Liver (tissue), 9 donors: Measurements from ENCODE around the gene ETV6. TPM values are rescaled to one million over a fixed set of nuclear protein-coding genes. Genes with fewer than 3 reads are reported as not detected.

ENCODE experiments used
- DNase-seq: peaks from one replicate; pipeline ENCODE4 v3.0.0-alpha.2; 2017; ENCODE audit warnings: low spot score
- H3K27ac ChIP-seq, 2 donors: one replicate each; pipeline ENCODE4 v1.7.0; 2013; ENCODE audit warnings: inconsistent platforms in 2 of 2, low read length in 2 of 2, control low read depth in 1 of 2, low read depth in 1 of 2, mild to moderate bottlenecking in 1 of 2
- H3K27me3 ChIP-seq, 4 donors: one replicate each; pipeline versions ENCODE4 v1.6.1 to v1.7.0; 2013; ENCODE audit warnings: low read length in 3 of 4, inconsistent platforms in 1 of 4, mild to moderate bottlenecking in 1 of 4, moderate library complexity in 1 of 4; ENCODE audit not compliant: control insufficient read depth in 4 of 4, insufficient read depth in 4 of 4
- H3K36me3 ChIP-seq, 4 donors: one replicate each; pipeline versions ENCODE4 v1.6.1 to v1.7.0; 2013; ENCODE audit warnings: low read length in 3 of 4, mild to moderate bottlenecking in 3 of 4, low read depth in 1 of 4, moderate library complexity in 1 of 4; ENCODE audit not compliant: control insufficient read depth in 4 of 4, insufficient read depth in 3 of 4
- H3K4me1 ChIP-seq, 4 donors: one replicate each; pipeline versions ENCODE4 v1.6.1 to v1.7.0; 2013; ENCODE audit warnings: low read length in 3 of 4, mild to moderate bottlenecking in 3 of 4, moderate library complexity in 1 of 4; ENCODE audit not compliant: control insufficient read depth in 4 of 4, insufficient read depth in 4 of 4
- H3K4me3 ChIP-seq, 3 donors: one replicate each; pipeline versions ENCODE4 v1.6.1 to v1.7.0; 2013; ENCODE audit warnings: low read length in 3 of 3, control low read depth in 1 of 3, low read depth in 1 of 3, mild to moderate bottlenecking in 1 of 3
- H3K9ac ChIP-seq, 2 donors: one replicate each; pipeline ENCODE4 v1.7.0; 2013; ENCODE audit warnings: low read length in 2 of 2, mild to moderate bottlenecking in 2 of 2, moderate library complexity in 2 of 2, control low read depth in 1 of 2, low read depth in 1 of 2
- H3K9me3 ChIP-seq, 4 donors: one replicate each; pipeline versions ENCODE4 v1.6.1 to v1.7.0; 2013; ENCODE audit warnings: low read length in 3 of 4; ENCODE audit not compliant: control insufficient read depth in 4 of 4
- FOXA1 ChIP-seq: IDR thresholded peaks from 2 replicates; pipeline ENCODE4 v1.6.1; 2016; ENCODE audit warnings: antibody characterized with exemption
- GABPA ChIP-seq, 2 donors: IDR thresholded peaks in 1 of 2; conservative IDR thresholded peaks in 1 of 2; 2 replicates each; pipeline ENCODE4 v1.6.1; 2016; ENCODE audit warnings: antibody characterized with exemption in 2 of 2, mild to moderate bottlenecking in 1 of 2, moderate library complexity in 1 of 2
- NR2F2 ChIP-seq: IDR thresholded peaks from 2 replicates; pipeline ENCODE4 v1.6.1; 2016; ENCODE audit warnings: antibody characterized with exemption
- RAD21 ChIP-seq, 2 donors: IDR thresholded peaks; 2 replicates each; pipeline ENCODE4 v1.6.1; 2016; ENCODE audit warnings: antibody characterized with exemption in 2 of 2, mild to moderate bottlenecking in 2 of 2
- RXRA ChIP-seq, 2 donors: IDR thresholded peaks; 2 replicates each; pipeline ENCODE4 v1.6.1; 2017 to 2018; ENCODE audit warnings: antibody characterized with exemption in 2 of 2, mild to moderate bottlenecking in 1 of 2
- SP1 ChIP-seq: IDR thresholded peaks from 2 replicates; pipeline ENCODE4 v1.6.1; 2018; ENCODE audit warnings: antibody characterized with exemption, mild to moderate bottlenecking
- TAF1 ChIP-seq: conservative IDR thresholded peaks from 2 replicates; pipeline ENCODE4 v1.6.1; 2016; ENCODE audit warnings: antibody characterized with exemption, mild to moderate bottlenecking
- WGBS: extraction: QIAGEN DNeasy Blood & Tissue Kit; methylation state at CpG from one replicate; pipeline ENCODE4 v1.1.7; 2013; 5-methylcytosine and 5-hydroxymethylcytosine counted together
- polyA plus RNA-seq, 2 donors: library from polyadenylated mRNA; stranded (reverse) in 1 of 2; unstranded in 1 of 2; fragments of 200-250 nt in 1 of 2; fragments of >200 nt in 1 of 2; fragmentation: Nextera tagmentation in 1 of 2; extraction: Ambion mirVana in 1 of 2; gene quantifications; one replicate each; pipeline versions ENCODE4 v1.2.1 to v1.2.3, GENCODE V29; 2013 to 2015
- total RNA-seq, 2 donors: library from RNA; depleted of rRNA; stranded (reverse); fragments of >200 nt; gene quantifications; one replicate each; pipeline ENCODE4 v1.2.3, GENCODE V29; 2014
- TF ChIP-seq, protein P1 (sequence below): IDR thresholded peaks from 2 replicates; pipeline ENCODE4 v1.6.1; 2016; ENCODE audit warnings: antibody characterized with exemption
- TF ChIP-seq, protein P2 (sequence below): fragments of 150-350 bp; IDR thresholded peaks from 2 replicates; pipeline ENCODE4 v1.5.1; 2017; ENCODE audit warnings: improper control_type of control experiment, low read depth, low read length; ENCODE audit not compliant: missing input control
- TF ChIP-seq, protein P3 (sequence below): IDR thresholded peaks from 2 replicates; pipeline ENCODE4 v1.6.1; 2016; ENCODE audit warnings: antibody characterized with exemption
- TF ChIP-seq, protein P4 (sequence below): IDR thresholded peaks from 2 replicates; pipeline ENCODE4 v1.6.1; 2016; ENCODE audit warnings: antibody characterized with exemption, mild to moderate bottlenecking
- TF ChIP-seq, protein P5 (sequence below): IDR thresholded peaks from 2 replicates; pipeline ENCODE4 v1.6.1; 2016; ENCODE audit warnings: antibody characterized with exemption
- donor health status: healthy.
- donor health status: healthy.
- donor health status: healthy.
- donor health status: healthy.
- donor health status: healthy.

Gene ETV6
- total and polyA plus RNA-seq, 4 donors, result 2.0 to 6.2 (median 3.5) TPM

DNA sequence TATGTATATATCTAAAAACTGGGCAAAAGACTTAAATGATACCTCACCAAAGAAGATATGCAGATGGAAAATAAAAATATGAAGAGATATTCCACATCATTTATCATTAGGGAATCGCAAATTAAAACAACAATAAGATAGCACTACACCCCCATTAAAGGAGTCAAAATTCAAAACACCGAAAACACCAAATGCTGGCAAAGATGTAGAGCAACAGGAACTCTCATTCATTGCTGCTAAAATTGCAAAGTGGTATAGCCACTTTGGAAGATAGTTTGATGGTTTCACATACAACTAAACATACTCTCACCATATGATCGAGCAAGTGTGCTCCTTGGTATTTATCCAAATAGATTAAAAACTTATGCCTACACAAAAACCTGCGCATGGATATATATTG, 289.7 kb downstream of the ETV6 start:
- no peak for DNase-seq
- H3K27ac ChIP-seq, result no peak overlapping the region
- WGBS, result 91% methylated on average over 4 of the region's 4 CpGs
- no peak overlapping the region for H3K9ac ChIP-seq
- H3K27me3 ChIP-seq, result no peaks in the 10 kb centered on the region
- peaks cover 0 to 2% (median 0%) of the 10 kb centered on the region in 4 donors for H3K9me3 ChIP-seq
- H3K4me3 ChIP-seq, result no peak overlapping the region
- H3K4me1 ChIP-seq, result no peaks in the 10 kb centered on the region
- no peaks in the 10 kb centered on the region for H3K36me3 ChIP-seq
- no peak for TF ChIP-seq RXRA (IDR thresholded peaks at IDR 0.05)
- no peak for TF ChIP-seq NR2F2
- TF ChIP-seq TAF1, result no peak
- no peak for TF ChIP-seq RAD21 (IDR thresholded peaks at IDR 0.05)
- TF ChIP-seq, protein P1, sequence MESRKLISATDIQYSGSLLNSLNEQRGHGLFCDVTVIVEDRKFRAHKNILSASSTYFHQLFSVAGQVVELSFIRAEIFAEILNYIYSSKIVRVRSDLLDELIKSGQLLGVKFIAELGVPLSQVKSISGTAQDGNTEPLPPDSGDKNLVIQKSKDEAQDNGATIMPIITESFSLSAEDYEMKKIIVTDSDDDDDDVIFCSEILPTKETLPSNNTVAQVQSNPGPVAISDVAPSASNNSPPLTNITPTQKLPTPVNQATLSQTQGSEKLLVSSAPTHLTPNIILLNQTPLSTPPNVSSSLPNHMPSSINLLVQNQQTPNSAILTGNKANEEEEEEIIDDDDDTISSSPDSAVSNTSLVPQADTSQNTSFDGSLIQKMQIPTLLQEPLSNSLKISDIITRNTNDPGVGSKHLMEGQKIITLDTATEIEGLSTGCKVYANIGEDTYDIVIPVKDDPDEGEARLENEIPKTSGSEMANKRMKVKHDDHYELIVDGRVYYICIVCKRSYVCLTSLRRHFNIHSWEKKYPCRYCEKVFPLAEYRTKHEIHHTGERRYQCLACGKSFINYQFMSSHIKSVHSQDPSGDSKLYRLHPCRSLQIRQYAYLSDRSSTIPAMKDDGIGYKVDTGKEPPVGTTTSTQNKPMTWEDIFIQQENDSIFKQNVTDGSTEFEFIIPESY, result no peak
- no peak for TF ChIP-seq FOXA1
- TF ChIP-seq, protein P2, sequence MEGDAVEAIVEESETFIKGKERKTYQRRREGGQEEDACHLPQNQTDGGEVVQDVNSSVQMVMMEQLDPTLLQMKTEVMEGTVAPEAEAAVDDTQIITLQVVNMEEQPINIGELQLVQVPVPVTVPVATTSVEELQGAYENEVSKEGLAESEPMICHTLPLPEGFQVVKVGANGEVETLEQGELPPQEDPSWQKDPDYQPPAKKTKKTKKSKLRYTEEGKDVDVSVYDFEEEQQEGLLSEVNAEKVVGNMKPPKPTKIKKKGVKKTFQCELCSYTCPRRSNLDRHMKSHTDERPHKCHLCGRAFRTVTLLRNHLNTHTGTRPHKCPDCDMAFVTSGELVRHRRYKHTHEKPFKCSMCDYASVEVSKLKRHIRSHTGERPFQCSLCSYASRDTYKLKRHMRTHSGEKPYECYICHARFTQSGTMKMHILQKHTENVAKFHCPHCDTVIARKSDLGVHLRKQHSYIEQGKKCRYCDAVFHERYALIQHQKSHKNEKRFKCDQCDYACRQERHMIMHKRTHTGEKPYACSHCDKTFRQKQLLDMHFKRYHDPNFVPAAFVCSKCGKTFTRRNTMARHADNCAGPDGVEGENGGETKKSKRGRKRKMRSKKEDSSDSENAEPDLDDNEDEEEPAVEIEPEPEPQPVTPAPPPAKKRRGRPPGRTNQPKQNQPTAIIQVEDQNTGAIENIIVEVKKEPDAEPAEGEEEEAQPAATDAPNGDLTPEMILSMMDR, result no peak

DNA sequence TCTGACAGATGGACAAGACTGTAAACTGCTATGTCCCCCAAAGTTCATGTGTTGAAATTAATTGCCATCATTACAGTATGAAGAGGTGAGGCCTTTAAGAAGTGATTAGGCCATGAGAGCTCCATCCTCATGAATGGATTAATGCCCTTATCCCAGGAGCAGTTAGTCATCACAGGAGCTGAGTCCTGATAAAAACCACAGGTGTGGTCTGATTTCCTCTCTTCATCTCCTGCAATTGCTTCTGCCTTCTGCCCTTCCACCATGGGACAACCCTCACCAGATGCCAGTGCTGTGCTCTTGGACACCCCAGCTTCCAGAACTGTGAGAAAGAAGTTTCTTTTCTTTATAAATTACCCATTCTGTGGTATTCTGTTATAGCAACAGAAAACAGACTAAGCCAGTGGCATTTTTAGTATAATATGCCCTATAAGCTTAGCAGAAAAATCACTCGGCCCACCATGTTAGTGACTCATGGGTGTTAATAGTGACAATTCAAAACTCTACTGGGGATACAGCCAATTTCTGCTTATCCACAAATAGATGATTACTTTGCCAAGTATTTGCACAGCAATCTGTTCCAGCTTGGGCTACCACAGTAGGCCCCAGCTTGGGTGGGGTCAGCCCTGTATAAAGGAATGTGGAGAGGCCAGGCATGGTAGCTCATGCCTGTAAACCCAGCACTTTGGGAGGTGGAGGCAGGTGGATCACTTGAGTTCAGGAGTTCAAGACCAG, 292.3 kb downstream of the ETV6 start:
- H3K9ac ChIP-seq, result no peak overlapping the region
- no peak overlapping the region for H3K27ac ChIP-seq
- no peaks in the 10 kb centered on the region for H3K27me3 ChIP-seq
- no peaks in the 10 kb centered on the region for H3K36me3 ChIP-seq
- H3K4me1 ChIP-seq, result no peaks in the 10 kb centered on the region
- DNase-seq, result no peak
- 87% methylated on average over 1 of the region's 1 CpG for WGBS
- no peak overlapping the region for H3K4me3 ChIP-seq
- peaks cover 0 to 2% (median 0%) of the 10 kb centered on the region in 4 donors for H3K9me3 ChIP-seq
- TF ChIP-seq, protein P1, result no peak
- no peak for TF ChIP-seq SP1

DNA sequence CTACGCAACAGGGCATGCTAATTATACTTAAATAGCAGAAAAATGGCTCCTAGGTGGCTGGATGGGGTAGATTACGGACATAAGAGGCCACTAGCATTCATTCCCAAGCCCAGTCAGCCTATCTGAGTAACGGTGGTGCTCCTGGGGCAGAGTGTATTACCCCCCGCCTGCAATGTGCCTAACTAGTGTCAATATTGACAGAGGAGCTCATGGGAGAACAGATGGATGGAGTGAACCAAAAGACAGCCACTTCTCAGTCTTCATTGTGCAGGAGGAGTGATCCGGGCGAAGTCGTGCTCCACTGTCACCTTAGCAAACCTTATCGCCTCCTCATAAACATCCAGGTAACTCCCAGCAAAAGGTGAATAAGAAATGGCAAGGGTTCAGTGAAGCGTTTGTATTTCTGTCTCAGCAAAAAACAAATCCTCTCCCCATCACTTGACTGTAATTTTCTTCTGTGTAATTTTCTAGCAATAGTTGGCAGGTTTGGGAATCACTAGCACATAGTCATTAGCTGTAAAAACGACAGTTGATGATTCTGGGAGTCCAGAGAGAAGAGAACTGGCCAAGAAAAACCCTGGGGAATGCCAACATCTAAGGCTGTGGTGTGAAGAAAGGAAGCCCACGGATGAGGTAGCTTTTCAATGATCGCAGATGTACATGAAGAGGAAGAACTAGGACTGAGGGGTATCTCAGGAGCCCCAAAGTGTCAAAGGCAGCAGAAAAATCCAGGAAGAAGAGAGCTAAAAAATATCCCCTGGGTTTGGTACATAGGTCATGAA, 294.6 kb downstream of the ETV6 start:
- no peaks in the 10 kb centered on the region for H3K36me3 ChIP-seq
- peaks cover 0 to 1% (median 0%) of the 10 kb centered on the region in 4 donors for H3K9me3 ChIP-seq
- no peaks in the 10 kb centered on the region for H3K4me1 ChIP-seq
- no peaks in the 10 kb centered on the region for H3K27me3 ChIP-seq
- DNase-seq, result no peak
- H3K9ac ChIP-seq, result no peak overlapping the region
- WGBS, result 60% methylated on average over 12 of the region's 12 CpGs
- H3K27ac ChIP-seq, result no peak overlapping the region
- H3K4me3 ChIP-seq, result no peak overlapping the region
- TF ChIP-seq RXRA (IDR thresholded peaks at IDR 0.05), result no peak
- no peak for TF ChIP-seq SP1
- TF ChIP-seq, protein P3, sequence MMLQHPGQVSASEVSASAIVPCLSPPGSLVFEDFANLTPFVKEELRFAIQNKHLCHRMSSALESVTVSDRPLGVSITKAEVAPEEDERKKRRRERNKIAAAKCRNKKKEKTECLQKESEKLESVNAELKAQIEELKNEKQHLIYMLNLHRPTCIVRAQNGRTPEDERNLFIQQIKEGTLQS, result no peak
- TF ChIP-seq, protein P4, sequence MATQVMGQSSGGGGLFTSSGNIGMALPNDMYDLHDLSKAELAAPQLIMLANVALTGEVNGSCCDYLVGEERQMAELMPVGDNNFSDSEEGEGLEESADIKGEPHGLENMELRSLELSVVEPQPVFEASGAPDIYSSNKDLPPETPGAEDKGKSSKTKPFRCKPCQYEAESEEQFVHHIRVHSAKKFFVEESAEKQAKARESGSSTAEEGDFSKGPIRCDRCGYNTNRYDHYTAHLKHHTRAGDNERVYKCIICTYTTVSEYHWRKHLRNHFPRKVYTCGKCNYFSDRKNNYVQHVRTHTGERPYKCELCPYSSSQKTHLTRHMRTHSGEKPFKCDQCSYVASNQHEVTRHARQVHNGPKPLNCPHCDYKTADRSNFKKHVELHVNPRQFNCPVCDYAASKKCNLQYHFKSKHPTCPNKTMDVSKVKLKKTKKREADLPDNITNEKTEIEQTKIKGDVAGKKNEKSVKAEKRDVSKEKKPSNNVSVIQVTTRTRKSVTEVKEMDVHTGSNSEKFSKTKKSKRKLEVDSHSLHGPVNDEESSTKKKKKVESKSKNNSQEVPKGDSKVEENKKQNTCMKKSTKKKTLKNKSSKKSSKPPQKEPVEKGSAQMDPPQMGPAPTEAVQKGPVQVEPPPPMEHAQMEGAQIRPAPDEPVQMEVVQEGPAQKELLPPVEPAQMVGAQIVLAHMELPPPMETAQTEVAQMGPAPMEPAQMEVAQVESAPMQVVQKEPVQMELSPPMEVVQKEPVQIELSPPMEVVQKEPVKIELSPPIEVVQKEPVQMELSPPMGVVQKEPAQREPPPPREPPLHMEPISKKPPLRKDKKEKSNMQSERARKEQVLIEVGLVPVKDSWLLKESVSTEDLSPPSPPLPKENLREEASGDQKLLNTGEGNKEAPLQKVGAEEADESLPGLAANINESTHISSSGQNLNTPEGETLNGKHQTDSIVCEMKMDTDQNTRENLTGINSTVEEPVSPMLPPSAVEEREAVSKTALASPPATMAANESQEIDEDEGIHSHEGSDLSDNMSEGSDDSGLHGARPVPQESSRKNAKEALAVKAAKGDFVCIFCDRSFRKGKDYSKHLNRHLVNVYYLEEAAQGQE, result no peak
- no peak for TF ChIP-seq GABPA (IDR thresholded peaks at IDR 0.05 in 1 of 2, conservative IDR thresholded peaks at IDR 0.05 in 1 of 2)
- TF ChIP-seq, protein P5, sequence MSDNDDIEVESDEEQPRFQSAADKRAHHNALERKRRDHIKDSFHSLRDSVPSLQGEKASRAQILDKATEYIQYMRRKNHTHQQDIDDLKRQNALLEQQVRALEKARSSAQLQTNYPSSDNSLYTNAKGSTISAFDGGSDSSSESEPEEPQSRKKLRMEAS, result no peak
- TF ChIP-seq, protein P1, result no peak
